SIG-M5 (cell line): ENCODE measurements around the gene ADGRF5.

ENCODE experiments used
- DNase-seq: peaks from one replicate; lab custom pipeline; 2025; lab: John Stamatoyannopoulos, UW

ADGRF5 gene

GRCh38 chr6:46921731-46922130, at the start of gene ADGRF5:
TSS of gene ADGRF5 (minus strand) at chr6:46921938. CDS start at chr6:46906762, 15,176 bp downstream.
- no peak for DNase-seq

DNA sequence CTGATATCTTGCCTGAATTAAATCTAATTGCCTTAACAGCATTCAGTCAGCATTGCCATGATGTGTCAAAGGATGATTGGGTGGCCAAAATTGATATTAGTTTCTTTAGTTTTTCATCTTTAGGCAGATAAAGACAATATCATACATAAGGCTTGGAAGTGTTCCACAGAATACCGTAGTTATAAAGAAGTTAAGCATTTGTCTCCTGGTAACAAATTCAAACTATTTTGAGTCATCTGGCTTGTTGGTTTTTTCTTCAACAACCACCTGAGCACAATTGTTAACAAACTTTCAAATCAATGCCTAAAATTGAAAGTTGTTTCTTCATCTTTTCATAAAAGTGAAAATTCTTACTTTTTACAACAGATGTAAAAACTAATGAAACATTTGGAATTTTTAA, 47.5 kb upstream of the ADGRF5 start:
- no peak for DNase-seq

DNA sequence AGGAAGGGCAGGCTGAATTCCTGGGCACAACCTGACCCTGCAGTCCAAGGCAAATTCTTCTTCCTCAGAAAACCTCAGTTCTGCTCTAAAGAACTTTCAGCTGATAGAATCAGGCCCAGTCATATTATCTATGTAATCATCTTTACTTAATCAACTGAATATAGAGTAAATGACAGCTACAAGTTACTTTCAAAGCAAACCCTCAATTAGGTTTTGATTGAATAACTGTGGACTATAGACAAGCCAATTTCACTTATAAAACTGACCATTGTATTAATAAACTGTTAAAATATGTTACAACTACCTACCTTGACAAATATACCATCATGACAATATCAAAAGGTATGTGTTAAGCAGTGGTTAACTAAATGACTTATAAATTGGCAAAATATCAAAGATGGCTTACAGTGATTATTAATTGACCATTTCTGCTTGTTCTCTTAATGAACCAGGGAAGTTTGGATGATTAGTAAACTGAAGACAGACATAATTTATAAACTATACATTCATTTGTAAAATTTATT, 46.1 kb upstream of the ADGRF5 start:
- DNase-seq, result no peak

- no peak for DNase-seq
These were observed 43.2 kb upstream of the ADGRF5 start for GRCh38 chr6:46964716-46965519.

GRCh38 chr6:46963626-46964025, 41.9 kb upstream of the ADGRF5 start:
- no peak for DNase-seq

- DNase-seq, result no peak
These were observed 41.3 kb upstream of the ADGRF5 start for GRCh38 chr6:46963039-46963438.

DNA sequence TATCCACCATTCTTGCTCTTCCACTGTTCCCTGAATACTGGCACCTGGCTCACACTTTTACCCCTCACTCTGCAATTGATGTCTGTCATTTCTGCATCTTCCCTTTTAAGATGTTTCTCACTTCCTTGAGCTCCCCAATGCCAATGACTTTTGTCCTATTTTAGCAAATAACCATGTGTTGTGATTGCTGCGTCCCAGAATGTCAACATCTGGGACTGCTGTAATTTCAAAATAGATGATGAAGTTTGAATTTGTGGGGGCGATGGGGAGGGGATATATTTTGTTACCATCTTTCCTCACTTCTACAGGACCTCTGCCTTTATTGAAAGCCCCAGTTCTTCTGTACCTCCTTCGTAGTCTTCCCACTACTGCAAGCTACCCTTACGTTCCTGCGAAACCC, 40.0 kb upstream of the ADGRF5 start:
- no peak for DNase-seq

DNA sequence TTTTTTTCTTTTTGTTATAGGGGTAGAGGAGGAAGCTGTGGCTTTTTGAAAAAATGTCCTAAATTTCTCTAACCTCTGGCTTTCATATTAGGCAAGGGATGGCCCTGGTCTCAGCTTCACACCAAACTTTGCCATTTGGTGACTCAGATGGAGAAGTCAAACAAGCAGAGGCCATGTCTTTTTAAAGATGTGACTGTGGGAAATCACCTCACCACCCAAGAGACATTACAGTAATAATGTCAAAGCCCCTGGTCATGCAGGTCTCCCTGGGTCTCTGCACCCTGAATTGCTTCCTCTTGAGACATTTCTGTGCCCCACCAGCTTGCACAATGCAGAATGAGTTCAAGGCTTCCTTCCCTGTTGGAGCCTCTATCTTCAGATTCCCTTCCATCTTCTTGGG, 39.5 kb upstream of the ADGRF5 start:
- no peak for DNase-seq

DNA sequence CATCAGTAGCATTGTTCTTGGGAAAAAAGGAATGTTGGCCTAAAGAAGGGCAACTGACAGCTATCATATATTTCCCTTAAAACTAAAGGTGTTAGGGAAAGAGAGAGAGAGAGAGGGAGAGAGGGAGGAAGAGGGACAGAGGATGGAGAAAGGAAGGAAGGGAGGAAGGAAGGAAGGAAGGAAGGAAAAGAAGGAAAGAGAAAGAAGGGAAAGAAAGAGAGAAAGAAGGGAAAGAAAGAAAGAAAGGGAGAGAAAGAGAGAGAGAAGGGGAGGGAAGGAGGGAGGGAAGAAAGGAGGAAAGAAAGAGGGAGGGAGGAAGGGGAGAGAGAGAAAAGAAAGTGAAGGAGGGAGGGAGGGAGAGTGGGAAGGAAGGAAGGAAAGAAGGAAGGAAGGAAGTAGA, 37.7 kb upstream of the ADGRF5 start:
- no peak for DNase-seq

- no peak for DNase-seq
These were observed 34.7 kb upstream of the ADGRF5 start for GRCh38 chr6:46956409-46956808.

DNA sequence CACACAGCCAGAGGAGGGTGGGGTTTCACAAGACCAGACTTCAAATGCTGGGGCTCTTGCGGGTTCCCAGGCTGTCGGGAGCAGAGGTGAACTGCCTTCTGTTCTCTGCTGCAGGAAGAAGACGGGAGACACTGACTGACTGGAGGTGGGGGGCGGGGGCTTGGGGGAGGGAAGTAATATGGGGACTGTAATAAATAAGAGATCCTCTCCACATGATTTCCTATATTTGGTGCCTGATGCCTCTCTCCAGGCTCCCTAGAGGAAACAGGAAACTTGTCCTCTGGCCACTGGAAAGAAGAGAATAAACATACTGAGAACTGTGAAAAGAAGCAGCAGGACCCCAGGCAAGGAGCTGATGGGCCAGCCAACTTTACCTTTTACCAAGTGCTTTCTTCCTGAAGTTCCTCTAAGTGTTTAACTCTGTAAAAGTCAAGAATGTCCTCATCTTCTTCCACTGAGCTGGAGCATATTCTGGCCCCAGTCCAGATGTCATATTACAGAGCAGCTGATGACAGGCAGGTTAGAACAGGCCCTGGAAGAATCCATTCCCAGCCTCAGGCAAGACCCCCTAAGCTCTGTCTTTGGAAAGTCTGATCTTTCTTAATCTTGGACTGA, 33.2 kb upstream of the ADGRF5 start:
- DNase-seq, result no peak

- no peak for DNase-seq
These were observed 32.2 kb upstream of the ADGRF5 start for GRCh38 chr6:46953921-46954320.

DNA sequence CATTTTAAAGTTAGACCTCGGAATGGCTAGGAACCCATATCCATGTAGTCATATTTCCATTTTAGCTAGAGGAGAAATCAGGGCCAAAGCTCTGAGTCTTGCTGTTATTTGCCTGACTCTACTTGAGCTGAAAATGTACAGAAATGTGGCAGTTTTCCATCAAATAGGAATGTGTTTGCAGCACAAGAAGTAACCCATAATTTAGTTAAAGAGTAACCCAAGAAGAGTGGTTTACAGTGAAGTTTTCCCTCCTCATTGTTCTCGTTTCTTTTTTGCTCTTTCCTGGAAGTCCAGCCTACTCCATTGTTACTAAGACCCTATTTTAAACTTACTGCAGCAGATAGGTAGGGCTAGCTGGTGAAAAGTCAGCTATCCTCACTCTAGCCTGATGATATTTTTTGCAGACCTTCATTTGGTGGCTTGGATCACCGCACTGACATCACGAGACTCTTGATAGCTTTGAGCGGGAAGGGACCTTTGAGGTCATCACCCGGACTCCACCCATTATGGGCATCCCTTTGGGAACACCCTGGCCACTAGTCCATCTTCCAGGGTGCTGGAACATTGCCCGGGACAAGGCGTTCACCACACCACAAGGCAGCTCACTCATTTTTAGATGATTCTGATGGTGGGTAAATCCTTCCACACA, 28.0 kb upstream of the ADGRF5 start:
- DNase-seq, result no peak

DNA sequence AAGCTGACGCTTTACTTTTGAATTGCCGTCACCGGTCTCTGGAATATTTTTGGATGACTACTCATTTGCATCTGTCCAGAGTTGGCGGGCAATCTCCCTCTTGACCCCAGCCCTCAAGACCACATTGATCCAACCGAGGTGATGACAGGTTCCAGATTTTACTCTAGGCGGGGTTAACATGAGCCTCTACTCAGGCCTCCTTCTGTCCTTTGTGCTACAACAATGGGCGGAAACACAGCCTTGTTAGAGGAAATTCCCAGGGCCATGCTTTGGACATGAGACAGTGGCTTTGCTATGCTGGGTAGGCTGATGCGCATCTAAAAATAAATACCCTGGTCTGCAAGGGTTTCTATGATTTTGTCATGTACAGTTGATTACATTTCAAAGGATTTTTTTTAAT, 27.0 kb upstream of the ADGRF5 start:
- DNase-seq, result no peak

GRCh38 chr6:46947497-46947896, 25.8 kb upstream of the ADGRF5 start:
- DNase-seq, result no peak

DNA sequence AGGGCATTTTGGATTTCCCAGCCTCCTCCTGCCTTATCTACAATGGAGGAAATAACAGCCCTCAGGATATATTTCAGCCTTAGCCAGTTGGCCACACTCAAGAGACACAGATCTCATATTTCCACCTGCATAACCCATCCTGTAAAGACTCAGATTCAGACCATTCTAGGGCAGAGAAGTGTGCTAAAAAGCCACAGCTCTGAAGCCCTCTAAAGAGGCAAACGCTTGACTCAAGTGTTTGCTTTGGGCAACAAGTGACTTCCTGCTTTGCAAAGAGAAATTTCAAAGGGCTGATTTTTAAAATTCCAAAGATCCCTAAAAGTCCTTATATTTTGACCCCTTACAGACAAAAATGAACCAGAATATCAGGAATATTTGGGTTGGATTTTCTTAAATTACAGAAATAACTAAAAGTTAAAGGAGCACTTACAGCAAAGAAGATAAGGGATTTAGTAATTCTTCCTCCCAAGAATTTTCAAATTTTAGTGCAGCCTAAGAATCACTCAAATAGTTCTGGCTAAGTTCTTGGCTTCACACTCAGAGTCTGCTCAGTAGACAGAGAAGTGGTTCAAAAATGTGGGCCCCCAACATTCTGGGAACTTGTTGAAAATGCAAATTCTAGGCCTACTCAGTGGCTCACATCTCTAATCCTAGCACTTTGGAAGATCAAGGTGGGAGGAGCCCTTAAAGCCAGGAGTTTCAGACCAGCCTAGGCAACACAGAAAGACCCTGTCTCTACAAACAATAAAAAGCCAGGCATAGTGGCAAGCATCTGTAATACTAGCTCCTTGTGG, 18.9 kb upstream of the ADGRF5 start:
- DNase-seq, result no peak

- no peak for DNase-seq
These were observed 15.9 kb upstream of the ADGRF5 start for GRCh38 chr6:46937642-46938041.

GRCh38 chr6:46935687-46936086, 13.9 kb upstream of the ADGRF5 start:
- no peak for DNase-seq

- DNase-seq, result no peak
These were observed 12.0 kb upstream of the ADGRF5 start for GRCh38 chr6:46933751-46934150.

GRCh38 chr6:46932526-46933319, 11.0 kb upstream of the ADGRF5 start:
- DNase-seq, result no peak

DNA sequence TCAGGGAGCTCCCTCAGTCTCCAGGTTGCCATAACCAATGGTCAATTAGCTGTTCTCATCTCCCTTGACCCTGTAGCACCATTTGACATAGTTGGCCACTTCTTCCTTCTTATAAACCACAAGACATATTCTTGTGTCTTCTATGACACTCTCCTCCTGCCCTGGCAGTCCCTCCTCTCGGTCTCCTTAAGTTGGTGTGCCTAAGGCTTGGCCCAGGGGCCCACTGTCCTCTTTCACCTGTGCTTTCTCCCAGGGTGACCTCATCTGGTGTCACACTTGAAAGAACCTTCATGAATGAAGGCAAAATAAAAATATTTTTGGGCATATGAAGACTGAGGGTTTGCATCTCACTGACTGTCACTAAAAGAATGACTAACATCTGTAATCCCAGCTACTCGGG, 9.7 kb upstream of the ADGRF5 start:
- DNase-seq, result no peak
